ENCODE data around the gene BACE2. TPM values are rescaled to one million over a fixed set of nuclear protein-coding genes. Genes with fewer than 3 reads are reported as not detected.

BACE2 gene
- total RNA-seq, 1 donor = 3.0 TPM

GRCh38 chr21:41160036-41160435 is 7.9 kb upstream of the BACE2 start:
- TF ChIP-seq CTCF (IDR thresholded peaks at IDR 0.05; ENCODE audit: insufficient read depth, low read depth, low read length) = no peak
- no peak for DNase-seq (ENCODE audit: low read depth)
- H3K4me3 ChIP-seq (ENCODE audit: low read depth, low read length) = no peak overlapping the region

- no peak for TF ChIP-seq CTCF (IDR thresholded peaks at IDR 0.05; ENCODE audit: insufficient read depth, low read depth, low read length)
- DNase-seq (ENCODE audit: low read depth) = no peak
- no peak overlapping the region for H3K4me3 ChIP-seq (ENCODE audit: low read depth, low read length)
Measured at GRCh38 chr21:41161428-41161827, 6.5 kb upstream of the BACE2 start.

GRCh38 chr21:41162096-41162495 is 5.9 kb upstream of the BACE2 start:
- DNase-seq (ENCODE audit: low read depth) = no peak
- no peak overlapping the region for H3K4me3 ChIP-seq (ENCODE audit: low read depth, low read length)
- TF ChIP-seq CTCF (IDR thresholded peaks at IDR 0.05; ENCODE audit: insufficient read depth, low read depth, low read length) = no peak

- DNase-seq (ENCODE audit: low read depth) = no peak
- TF ChIP-seq CTCF (IDR thresholded peaks at IDR 0.05; ENCODE audit: insufficient read depth, low read depth, low read length) = no peak
- H3K4me3 ChIP-seq (ENCODE audit: low read depth, low read length) = no peak overlapping the region
Measured at GRCh38 chr21:41163091-41163490, 4.9 kb upstream of the BACE2 start.

GRCh38 chr21:41164052-41164451 is 3.9 kb upstream of the BACE2 start:
- no peak overlapping the region for H3K4me3 ChIP-seq (ENCODE audit: low read depth, low read length)
- no peak for DNase-seq (ENCODE audit: low read depth)
- no peak for TF ChIP-seq CTCF (IDR thresholded peaks at IDR 0.05; ENCODE audit: insufficient read depth, low read depth, low read length)

- H3K4me3 ChIP-seq (ENCODE audit: low read depth, low read length) = no peak overlapping the region
- no peak for DNase-seq (ENCODE audit: low read depth)
- TF ChIP-seq CTCF (IDR thresholded peaks at IDR 0.05; ENCODE audit: insufficient read depth, low read depth, low read length) = no peak
Measured at GRCh38 chr21:41164981-41165655, 2.8 kb upstream of the BACE2 start.

GRCh38 chr21:41166884-41167283 is 1.1 kb upstream of the BACE2 start:
- no peak overlapping the region for H3K4me3 ChIP-seq (ENCODE audit: low read depth, low read length)
- TF ChIP-seq CTCF (IDR thresholded peaks at IDR 0.05; ENCODE audit: insufficient read depth, low read depth, low read length) = no peak
- no peak for DNase-seq (ENCODE audit: low read depth)
